Brain microvascular endothelial cell (primary cell): ENCODE data around the gene PRKCB.

Experiments
- DNase-seq: peaks from one replicate; pipeline ENCODE4 v3.0.0-alpha.2; 2020
- H3K27ac ChIP-seq: fragments of 250-450 bp; sonication (Bioruptor Pico); 2 replicates; pipeline ENCODE4 v1.5.1; 2020; ENCODE audit warnings: mild to moderate bottlenecking, moderate library complexity
- H3K27me3 ChIP-seq: fragments of 250-450 bp; sonication (Bioruptor Pico); replicated peaks from 2 replicates; pipeline ENCODE4 v1.5.1; 2020; ENCODE audit warnings: mild to moderate bottlenecking
- H3K36me3 ChIP-seq: fragments of 250-450 bp; sonication (Bioruptor Pico); replicated peaks from 2 replicates; pipeline ENCODE4 v1.5.1; 2020; ENCODE audit warnings: mild to moderate bottlenecking
- H3K4me3 ChIP-seq: 2 replicates; pipeline ENCODE4 v1.5.1; 2011; ENCODE audit warnings: low read depth, mild to moderate bottlenecking, control low read depth, low read length, moderate library complexity
- CTCF ChIP-seq: IDR thresholded peaks from 2 replicates; pipeline ENCODE4 v1.5.1; 2011; ENCODE audit warnings: low read depth, mild to moderate bottlenecking, moderate library complexity, low read length, control low read depth, inconsistent platforms; ENCODE audit errors: missing control alignments
- in situ Hi-C: cut with HindIII; loops from 2 replicates; pipeline ENCODE4 v1.10.0; 2017; ENCODE audit warnings: low sequenced_read_pairs, low pct_ligation_motif_present

The PRKCB gene

GRCh38 chr16:23830276-23830675, 5.5 kb upstream of the PRKCB start:
- no peak for DNase-seq
- Histone ChIP-seq H3K27me3 (peaks cover 5% of the 10 kb centered on the region), H3K27ac (no peak overlapping the region), H3K36me3 (no peaks in the 10 kb centered on the region), H3K4me3 (no peak overlapping the region)
- no peak for TF ChIP-seq CTCF
- in situ Hi-C loops, result no loop called here

GRCh38 chr16:23832882-23833281, 2.9 kb upstream of the PRKCB start:
- Histone ChIP-seq H3K27me3 (peaks cover 28% of the 10 kb centered on the region), H3K4me3 (no peak overlapping the region), H3K36me3 (no peaks in the 10 kb centered on the region), H3K27ac (no peak overlapping the region)
- DNase-seq, result no peak
- in situ Hi-C loops, result no loop called here
- no peak for TF ChIP-seq CTCF

GRCh38 chr16:23833504-23833903, 2.3 kb upstream of the PRKCB start:
- TF ChIP-seq CTCF, result no peak
- in situ Hi-C loops, result no loop called here
- Histone ChIP-seq H3K4me3 (no peak overlapping the region), H3K36me3 (no peaks in the 10 kb centered on the region), H3K27ac (no peak overlapping the region), H3K27me3 (peaks cover 32% of the 10 kb centered on the region)
- no peak for DNase-seq

- Histone ChIP-seq H3K27ac (no peak overlapping the region), H3K27me3 (peaks cover 32% of the 10 kb centered on the region), H3K36me3 (no peaks in the 10 kb centered on the region), H3K4me3 (no peak overlapping the region)
- no peak for TF ChIP-seq CTCF
- in situ Hi-C loops, result no loop called here
- DNase-seq, result no peak
These were observed 1.7 kb upstream of the PRKCB start for GRCh38 chr16:23833960-23834685.

- H3K27ac ChIP-seq, result no peak overlapping the region
- no peak for DNase-seq
- no peak for TF ChIP-seq CTCF
- no peak overlapping the region for H3K4me3 ChIP-seq
- no peaks in the 10 kb centered on the region for H3K36me3 ChIP-seq
- H3K27me3 ChIP-seq, result peaks cover 32% of the 10 kb centered on the region
- in situ Hi-C loops, result no loop called here
These were observed 258 bp downstream of the PRKCB start for GRCh38 chr16:23836078-23836403.
